HCT116 (cell line): ENCODE results near the gene ZSCAN1. TPM values are rescaled to one million over a fixed set of nuclear protein-coding genes. Genes with fewer than 3 reads are reported as not detected.

Source experiments
- ATAC-seq: fragments of 200-7000 bp; cut with Tn5 transposase; 2 replicates; pipeline ENCODE4 v1.9.1; 2020; ENCODE audit warnings: mild to moderate bottlenecking, moderate library complexity
- Bru-seq: library from RNA; stranded (reverse); fragments of 400-500 nt; gene quantifications from one replicate; lab custom pipeline; 2021; lab: Mats Ljungman, UMichigan
- BruChase-seq, 2 experiments: library from RNA; stranded (reverse); fragments of 400-500 nt; gene quantifications; one replicate each; lab custom pipeline; 2021; lab: Mats Ljungman, UMichigan
- BruUV-seq: library from RNA; stranded (reverse); fragments of 400-500 nt; replicated peaks from 2 replicates; lab custom pipeline; 2021; lab: Mats Ljungman, UMichigan
- CTCF ChIA-PET: fragments of 300-600 bp; sonication (Branson Sonifier 250); formaldehyde crosslinking; loops from one replicate; lab custom pipeline; 2021; ENCODE audit warnings: antibody characterized with exemption; lab: Charles Lee
- POLR2A ChIA-PET: fragments of 300-600, 350-600 bp; sonication (Branson Sonifier 250); formaldehyde crosslinking; loops from one replicate; lab custom pipeline; 2021; ENCODE audit warnings: antibody characterized with exemption; lab: Charles Lee
- RAD21 ChIA-PET, 2 experiments: fragments of 300-600 bp; sonication (Branson Sonifier 250); formaldehyde crosslinking; loops; one replicate each; lab custom pipeline; 2023; ENCODE audit warnings: low total read pairs in 2 of 2; ENCODE audit not compliant: uncharacterized antibody in 2 of 2, unreplicated experiment in 2 of 2, low non-redundant PET in 1 of 2; lab: Charles Lee
- DNase-seq: peaks from one replicate; pipeline ENCODE4 v3.0.0-alpha.2; 2010; ENCODE audit warnings: low read depth, low spot score
- H2AFZ ChIP-seq: fragments of 200-600 bp; shearing (Covaris generic), sonication (generic); 2 replicates; pipeline ENCODE4 v1.6.1; 2017; ENCODE audit warnings: low read depth, mixed run types, mixed read lengths, antibody characterized with exemption, low read length; ENCODE audit not compliant: poor library complexity, severe bottlenecking
- H3K27ac ChIP-seq: 2 replicates; pipeline ENCODE4 v1.5.1; 2012; ENCODE audit warnings: low read depth, low read length
- H3K27me3 ChIP-seq: fragments of 200-600 bp; sonication (generic); 2 replicates; pipeline ENCODE4 v1.6.1; 2016; ENCODE audit warnings: mixed run types, low read length, mixed read lengths; ENCODE audit not compliant: insufficient read depth
- H3K36me3 ChIP-seq, 2 experiments: fragments of 200-500 bp in 1 of 2; fragments of 200-600 bp in 1 of 2; sonication (Bioruptor generic) in 1 of 2; sonication (generic) in 1 of 2; 2 replicates each; pipeline versions ENCODE4 v1.5.1 to v1.6.1; 2014 to 2016; ENCODE audit warnings: low read length in 2 of 2, inconsistent platforms in 1 of 2, mixed read lengths in 1 of 2, mixed run types in 1 of 2; ENCODE audit not compliant: insufficient read depth in 2 of 2, control insufficient read depth in 1 of 2
- H3K4me1 ChIP-seq, 2 experiments: fragments of 200-600 bp in 1 of 2; sonication (generic) in 1 of 2; 2 replicates each; pipeline versions ENCODE4 v1.5.1 to v1.6.1; 2012 to 2017; ENCODE audit warnings: low read length in 2 of 2, inconsistent platforms in 1 of 2, mild to moderate bottlenecking in 1 of 2, mixed read lengths in 1 of 2, mixed run types in 1 of 2, moderate library complexity in 1 of 2; ENCODE audit not compliant: insufficient read depth in 2 of 2, control insufficient read depth in 1 of 2
- H3K4me2 ChIP-seq: fragments of 200-600 bp; sonication (generic); 2 replicates; pipeline ENCODE4 v1.6.1; 2017; ENCODE audit warnings: mixed run types, low read length, mixed read lengths
- H3K4me3 ChIP-seq, 2 experiments: fragments of 200-600 bp in 1 of 2; sonication (generic) in 1 of 2; replicated peaks in 1 of 2; 2 replicates each; pipeline ENCODE4 v1.5.1; 2011 to 2016; ENCODE audit warnings: low read length in 2 of 2, control low read depth in 1 of 2, low read depth in 1 of 2, mild to moderate bottlenecking in 1 of 2, mixed read lengths in 1 of 2, mixed run types in 1 of 2
- H3K79me2 ChIP-seq: fragments of 200-600 bp; sonication (generic); 2 replicates; pipeline ENCODE4 v1.6.1; 2017; ENCODE audit warnings: mild to moderate bottlenecking, mixed run types, low read length, moderate library complexity, mixed read lengths; ENCODE audit not compliant: insufficient read depth
- H3K9ac ChIP-seq: fragments of 200-600 bp; sonication (generic); 2 replicates; pipeline ENCODE4 v1.6.1; 2016; ENCODE audit warnings: low read length, mixed read lengths
- H3K9me2 ChIP-seq: fragments of 200-600 bp; sonication (generic), shearing (Covaris generic); 2 replicates; pipeline ENCODE4 v1.6.1; 2017; ENCODE audit warnings: mixed run types, mild to moderate bottlenecking, moderate library complexity; ENCODE audit not compliant: insufficient read depth
- H3K9me3 ChIP-seq, 2 experiments: fragments of 200-500 bp in 1 of 2; fragments of 200-600 bp in 1 of 2; sonication (Bioruptor generic) in 1 of 2; sonication (generic) in 1 of 2; 2 replicates each; pipeline ENCODE4 v1.6.1; 2014 to 2017; ENCODE audit warnings: low read length in 2 of 2, mixed read lengths in 2 of 2, inconsistent platforms in 1 of 2, low read depth in 1 of 2, mild to moderate bottlenecking in 1 of 2, mixed run types in 1 of 2, moderate library complexity in 1 of 2; ENCODE audit not compliant: control insufficient read depth in 1 of 2, insufficient read depth in 1 of 2
- H4K20me1 ChIP-seq: fragments of 200-600 bp; sonication (generic), shearing (Covaris generic); 2 replicates; pipeline ENCODE4 v1.6.1; 2017; ENCODE audit warnings: mixed run types, mild to moderate bottlenecking, moderate library complexity; ENCODE audit not compliant: insufficient read depth
- ATF3 ChIP-seq: IDR thresholded peaks from 2 replicates; pipeline ENCODE4 v1.6.1; 2012
- CBX3 ChIP-seq: IDR thresholded peaks from 2 replicates; pipeline ENCODE4 v1.6.1; 2012; ENCODE audit warnings: low read depth
- CEBPB ChIP-seq: IDR thresholded peaks from 2 replicates; pipeline ENCODE4 v1.6.1; 2012; ENCODE audit warnings: low read depth
- CTCF ChIP-seq, 3 experiments: fragments of 200-600 bp in 1 of 3; sonication (generic) in 1 of 3; IDR thresholded peaks in 2 of 3; conservative IDR thresholded peaks in 1 of 3; 2 replicates each; pipeline ENCODE4 v1.5.1; 2012 to 2017; ENCODE audit warnings: low read depth in 2 of 3, low read length in 2 of 3, antibody characterized with exemption in 1 of 3, borderline replicate concordance in 1 of 3, control low read depth in 1 of 3, mild to moderate bottlenecking in 1 of 3, mixed read lengths in 1 of 3, mixed run types in 1 of 3, moderate library complexity in 1 of 3; ENCODE audit not compliant: insufficient read depth in 1 of 3
- ELF1 ChIP-seq: IDR thresholded peaks from 2 replicates; pipeline ENCODE4 v1.6.1; 2012; ENCODE audit warnings: low read depth, borderline replicate concordance
- JUND ChIP-seq: IDR thresholded peaks from 2 replicates; pipeline ENCODE4 v1.6.1; 2012
- MAX ChIP-seq: IDR thresholded peaks from 2 replicates; pipeline ENCODE4 v1.6.1; 2012
- RAD21 ChIP-seq: IDR thresholded peaks from 2 replicates; pipeline ENCODE4 v1.6.1; 2012; ENCODE audit warnings: low read depth, mild to moderate bottlenecking
- SIN3A ChIP-seq: IDR thresholded peaks from 2 replicates; pipeline ENCODE4 v1.6.1; 2012; ENCODE audit warnings: low read depth
- SP1 ChIP-seq: IDR thresholded peaks from 2 replicates; pipeline ENCODE4 v1.6.1; 2012; ENCODE audit warnings: low read depth
- TCF7L2 ChIP-seq: IDR thresholded peaks from 2 replicates; pipeline ENCODE4 v1.7.0; 2011; ENCODE audit warnings: borderline replicate concordance, inconsistent platforms; ENCODE audit not compliant: insufficient read depth, insufficient read length; ENCODE audit errors: extremely low read depth
- YY1 ChIP-seq: IDR thresholded peaks from 2 replicates; pipeline ENCODE4 v1.6.1; 2011; ENCODE audit warnings: low read length, low read depth, moderate library complexity, mild to moderate bottlenecking; ENCODE audit not compliant: insufficient replicate concordance; ENCODE audit errors: extremely low read depth
- ZBTB33 ChIP-seq: IDR thresholded peaks from 2 replicates; pipeline ENCODE4 v1.6.1; 2011; ENCODE audit warnings: mild to moderate bottlenecking, low read length, moderate library complexity; ENCODE audit not compliant: insufficient replicate concordance; ENCODE audit errors: extremely low read depth
- ZFX ChIP-seq: fragments of 450-650 bp; IDR thresholded peaks from 2 replicates; pipeline ENCODE4 v1.6.1; 2017
- intact Hi-C: fragments of 100-400 bp; cut with micrococcal nuclease; formaldehyde crosslinking; loops from 2 replicates; pipeline ENCODE4 v1.10.0; 2022
- long read RNA-seq: library from polyadenylated mRNA; unstranded; transcript quantifications from one replicate; pipeline ENCODE4 v2.0.0, GENCODE V29; 2021; ENCODE audit not compliant: unreplicated experiment
- polyA plus RNA-seq: library from polyadenylated mRNA; unstranded; fragments of >200 nt; gene quantifications from 2 replicates; pipeline ENCODE4 v1.2.1, GENCODE V29; 2012; ENCODE audit warnings: missing spikeins
- total RNA-seq: library from RNA; stranded (reverse); gene quantifications from one replicate; pipeline ENCODE4 v1.2.1, GENCODE V29; 2021; ENCODE audit not compliant: unreplicated experiment

The ZSCAN1 gene
- total RNA-seq (not detected), Bru-seq, nascent RNA (not detected), BruChase-seq, experiment 1, labeled RNA remaining after a 6-hour chase (not detected), BruChase-seq, experiment 2, labeled RNA remaining after a 2-hour chase (percentile 3 among the genes with signal in this experiment)
- polyA plus RNA-seq = not detected in 2 replicates
- long read RNA-seq = 0 reads

- Histone ChIP-seq H3K9me3 (peaks cover 0 to 10% of the 10 kb centered on the region in 2 experiments; a peak in 2 of 4 replicates), H3K27me3 (no peaks in the 10 kb centered on the region), H3K36me3 (no peaks in the 10 kb centered on the region), H3K79me2 (no peaks in the 10 kb centered on the region), H3K4me1 (no peaks in the 10 kb centered on the region), H4K20me1 (no peaks in the 10 kb centered on the region), H3K9ac (no peak within 1 kb of the TSS), H2AFZ (no peak within 1 kb of the TSS), H3K4me2 (no peak within 1 kb of the TSS), H3K4me3 (no peak within 1 kb of the TSS), H3K27ac (no peak within 1 kb of the TSS), H3K9me2 (no peaks in the 10 kb centered on the region)
- BruUV-seq = no TSS peak
- no peak for ATAC-seq
- RAD21 ChIA-PET = no interaction called here
- CTCF ChIA-PET = no interaction called here
- no peak for DNase-seq
- POLR2A ChIA-PET = no interaction called here
- no peak for TF ChIP-seq MAX
- no peak for TF ChIP-seq YY1
- TF ChIP-seq JUND = no peak
- TF ChIP-seq ATF3 = no peak
- TF ChIP-seq ELF1 = no peak
- TF ChIP-seq SIN3A = no peak
- TF ChIP-seq CBX3 = no peak
- TF ChIP-seq RAD21 = no peak
- TF ChIP-seq SP1 = no peak
- no peak for TF ChIP-seq CEBPB
- TF ChIP-seq CTCF (IDR thresholded peaks at IDR 0.05 in 2 of 3, conservative IDR thresholded peaks at IDR 0.05 in 1 of 3; ENCODE audit: borderline replicate concordance in 1 of 3, insufficient read depth in 1 of 3, low read depth in 2 of 3, low read length in 2 of 3) = no peak
- no peak for TF ChIP-seq ZFX
- TF ChIP-seq ZBTB33 = no peak
- no peak for TF ChIP-seq TCF7L2
- intact Hi-C loops = no loop called here
Observed at GRCh38 chr19:58033741-58034476, at the start of gene ZSCAN1. ZSCAN1 (plus strand) TSS chr19:58034025; CDS start chr19:58037837, 3,812 bp downstream.
